GM12878 (cell line): Measurements from ENCODE around the gene NET1. TPM values are rescaled to one million over a fixed set of nuclear protein-coding genes. Genes with fewer than 3 reads are reported as not detected.

ENCODE experiments used
- ATAC-seq: fragments of 200-7000 bp; cut with Tn5 transposase; 3 replicates; pipeline ENCODE4 v1.9.1; 2020; ENCODE audit warnings: mild to moderate bottlenecking, moderate library complexity
- BruUV-seq: library from RNA; stranded (reverse); fragments of 400-500 nt; replicated peaks from 2 replicates; lab custom pipeline; 2021; lab: Mats Ljungman, UMichigan
- CTCF ChIA-PET: fragments of 300-600 bp; sonication (Branson Sonifier 250); formaldehyde crosslinking; extraction: SDS; loops from one replicate; lab custom pipeline; 2021; ENCODE audit warnings: inconsistent platforms; lab: Yijun Ruan, JAX
- POLR2A ChIA-PET: fragments of 350-600 bp; formaldehyde crosslinking; extraction: SDS; loops from one replicate; lab custom pipeline; 2021; ENCODE audit warnings: inconsistent platforms; lab: Charles Lee
- RAD21 ChIA-PET: fragments of 300-600 bp; sonication (Branson Sonifier 250); formaldehyde crosslinking; loops from one replicate; lab custom pipeline; 2023; ENCODE audit warnings: antibody characterized with exemption; ENCODE audit not compliant: unreplicated experiment; lab: Charles Lee
- SMC1A ChIA-PET: fragments of 300-600 bp; sonication (Branson Sonifier 250); formaldehyde crosslinking; loops from one replicate; lab custom pipeline; 2023; ENCODE audit not compliant: unreplicated experiment, uncharacterized antibody; lab: Charles Lee
- DNase-seq: peaks from one replicate; pipeline ENCODE4 v3.0.0-alpha.2; 2011; ENCODE audit warnings: low read depth, low spot score
- FAIRE-seq: peaks from 3 replicates; lab custom pipeline; 2011; peaks lifted over from hg19 to GRCh38; lab: Jason Lieb, UNC
- H2AFZ ChIP-seq: 2 replicates; pipeline ENCODE4 v1.6.0; 2011; ENCODE audit warnings: low read depth, low read length, control low read depth; ENCODE audit not compliant: control insufficient read depth
- H3K27ac ChIP-seq: 2 replicates; pipeline ENCODE4 v1.5.1; 2011; ENCODE audit warnings: control low read depth; ENCODE audit not compliant: control insufficient read depth, insufficient read depth
- H3K27me3 ChIP-seq, 2 experiments: replicated peaks in 1 of 2; 2 replicates each; pipeline versions ENCODE4 v1.6.0 to v1.6.1; 2011; ENCODE audit warnings: low read length in 1 of 2; ENCODE audit not compliant: control insufficient read depth in 2 of 2, insufficient read depth in 2 of 2
- H3K36me3 ChIP-seq, 2 experiments: 2 replicates each; pipeline ENCODE4 v1.5.1; 2011; ENCODE audit warnings: low read length in 1 of 2; ENCODE audit not compliant: control insufficient read depth in 2 of 2, insufficient read depth in 2 of 2
- H3K4me1 ChIP-seq: 2 replicates; pipeline ENCODE4 v1.6.1; 2011; ENCODE audit warnings: mild to moderate bottlenecking, low read length, moderate library complexity, mixed read lengths; ENCODE audit not compliant: control insufficient read depth, insufficient read depth
- H3K4me2 ChIP-seq: 2 replicates; pipeline ENCODE4 v1.6.0; 2011; ENCODE audit warnings: control low read depth; ENCODE audit not compliant: control insufficient read depth, insufficient read depth
- H3K4me3 ChIP-seq: fragments of 200-600 bp; sonication (generic); 2 replicates; pipeline ENCODE4 v1.5.1; 2016
- H3K79me2 ChIP-seq: 2 replicates; pipeline ENCODE4 v1.6.0; 2011; ENCODE audit warnings: low read length; ENCODE audit not compliant: control insufficient read depth, insufficient read depth
- H3K9ac ChIP-seq: 2 replicates; pipeline ENCODE4 v1.8.0; 2011; ENCODE audit warnings: low read length, control low read depth, mixed read lengths; ENCODE audit not compliant: control insufficient read depth, insufficient read depth
- H3K9me3 ChIP-seq: replicated peaks from 3 replicates; pipeline ENCODE4 v1.5.1; 2011; ENCODE audit warnings: mild to moderate bottlenecking, low read length; ENCODE audit not compliant: control insufficient read depth, insufficient read depth
- H4K20me1 ChIP-seq: 2 replicates; pipeline ENCODE4 v1.6.0; 2011; ENCODE audit not compliant: control insufficient read depth, insufficient read depth
- BCLAF1 ChIP-seq: fragments of 450-650 bp; IDR thresholded peaks from 2 replicates; pipeline ENCODE4 v1.6.1; 2017; ENCODE audit warnings: antibody characterized with exemption, mild to moderate bottlenecking, moderate library complexity
- BMI1 ChIP-seq: fragments of 450-650 bp; IDR thresholded peaks from 2 replicates; pipeline ENCODE4 v1.6.1; 2016; ENCODE audit warnings: mild to moderate bottlenecking, moderate library complexity, borderline replicate concordance
- CREB1 ChIP-seq: IDR thresholded peaks from 2 replicates; pipeline ENCODE4 v1.6.1; 2012; ENCODE audit warnings: low read depth, mild to moderate bottlenecking, inconsistent platforms
- DPF2 ChIP-seq: fragments of 450-650 bp; IDR thresholded peaks from 2 replicates; pipeline ENCODE4 v1.6.1; 2017; ENCODE audit warnings: mild to moderate bottlenecking
- IRF3 ChIP-seq: fragments of 450-650 bp; IDR thresholded peaks from 2 replicates; pipeline ENCODE4 v1.6.1; 2014; ENCODE audit warnings: mild to moderate bottlenecking
- MAX ChIP-seq: IDR thresholded peaks from 2 replicates; pipeline ENCODE4 v1.6.1; 2012; ENCODE audit warnings: low read depth, low read length, improper control_type of control experiment
- MXI1 ChIP-seq: fragments of 150-350 bp; IDR thresholded peaks from 2 replicates; pipeline ENCODE4 v1.6.1; 2011; ENCODE audit warnings: low read depth, mild to moderate bottlenecking, inconsistent platforms, low read length, improper control_type of control experiment
- PAX8 ChIP-seq: fragments of 450-650 bp; IDR thresholded peaks from 2 replicates; pipeline ENCODE4 v1.6.1; 2017; ENCODE audit warnings: mild to moderate bottlenecking, moderate library complexity
- PML ChIP-seq: IDR thresholded peaks from 2 replicates; pipeline ENCODE4 v1.6.1; 2012; ENCODE audit warnings: low read length, inconsistent platforms
- POLR2A ChIP-seq: IDR thresholded peaks from 2 replicates; pipeline ENCODE4 v1.6.1; 2011; ENCODE audit warnings: low read depth, mild to moderate bottlenecking, low read length
- SIX5 ChIP-seq: IDR thresholded peaks from 2 replicates; pipeline ENCODE4 v1.6.1; 2011; ENCODE audit warnings: mild to moderate bottlenecking, low read depth, low read length, moderate library complexity; ENCODE audit not compliant: severe bottlenecking
- SP1 ChIP-seq: IDR thresholded peaks from one replicate; pipeline ENCODE4 v1.6.1; 2011; ENCODE audit warnings: low read depth, low read length
- SPI1 ChIP-seq: IDR thresholded peaks from 2 replicates; pipeline ENCODE4 v1.6.1; 2011; ENCODE audit warnings: low read depth, mild to moderate bottlenecking, low read length, moderate library complexity, borderline replicate concordance; ENCODE audit not compliant: insufficient read depth
- SUPT20H ChIP-seq: IDR thresholded peaks from 2 replicates; pipeline ENCODE4 v1.6.1; 2011; ENCODE audit warnings: low read depth, mild to moderate bottlenecking, low read length, moderate library complexity, borderline replicate concordance; ENCODE audit not compliant: control insufficient read depth
- TBL1XR1 ChIP-seq: IDR thresholded peaks from 2 replicates; pipeline ENCODE4 v1.6.1; 2012; ENCODE audit warnings: low read depth, low read length, improper control_type of control experiment
- ZNF217 ChIP-seq: fragments of 450-650 bp; IDR thresholded peaks from 2 replicates; pipeline ENCODE4 v1.6.1; 2017; ENCODE audit warnings: antibody characterized with exemption, mild to moderate bottlenecking
- WGBS: methylation state at CpG from one replicate; pipeline ENCODE4 v1.1.6; 2016; ENCODE audit warnings: low lambda C conversion rate; ENCODE audit not compliant: insufficient replicate concordance, insufficient coverage; ENCODE audit errors: missing lambda C conversion rate; 5-methylcytosine and 5-hydroxymethylcytosine counted together
- in situ Hi-C: fragments of 300-500 bp; cut with MboI; formaldehyde crosslinking; loops from 9 replicates; pipeline ENCODE4 v1.14.3; 2018; ENCODE audit warnings: mixed read lengths
- intact Hi-C: fragments of 100-400 bp; cut with micrococcal nuclease; formaldehyde crosslinking; loops from one replicate; pipeline ENCODE4 v1.14.2; 2022; ENCODE audit not compliant: unreplicated experiment
- polyA plus RNA-seq, 11 experiments: library from polyadenylated mRNA; depleted of rRNA in 4 of 11; unstranded in 6 of 11; stranded (reverse) in 5 of 11; fragments of >200 nt; fragmentation: Nextera tagmentation in 4 of 11; fragmentation: Illumina TruSeq in 1 of 11; extraction: Ambion mirVana in 4 of 11; extraction: Trizol in 1 of 11; gene quantifications; 1 replicate in 1 of 11; 2 replicates in 10 of 11; pipeline versions ENCODE4 v1.2.1 to v1.2.3, GENCODE V29; 2011 to 2016; ENCODE audit warnings: inconsistent platforms in 2 of 11, missing spikeins in 2 of 11, low read depth in 1 of 11
- total RNA-seq, 4 experiments: library from RNA; depleted of rRNA in 3 of 4; stranded (reverse); fragments of >200 nt in 3 of 4; fragmentation: Illumina TruSeq in 1 of 4; extraction: Trizol in 1 of 4; gene quantifications; 2 replicates each; pipeline versions ENCODE4 v1.2.1 to v1.2.3, GENCODE V29; 2013 to 2021

NET1 gene
- total and polyA plus RNA-seq, 10 of the 15 experiments (the other 5 are each of a cell fraction or from before 2014, with no cell fraction given), result 6.5 to 22.7 (median 18.4) TPM

- intact Hi-C loops, result no loop called here
- CTCF ChIA-PET, result interaction anchor here (1.5 kb wide), 1 partner anchor 21 kb away, joined by 6 read pairs; no protein-coding TSS in a partner anchor
These were observed 448 bp upstream of the NET1 start for GRCh38 chr10:5411941-5412276.

More at GRCh38 chr10:5411941-5412276, 448 bp upstream of the NET1 start:
- FAIRE-seq (no peak), ATAC-seq (no peak), DNase-seq (no peak)
- Histone ChIP-seq H3K27me3 (peaks cover 0 to 4% of the 10 kb centered on the region in 2 experiments; a peak in 1 of 4 replicates), H4K20me1 (no peaks in the 10 kb centered on the region), H3K9me3 (peaks cover 3% of the 10 kb centered on the region; the same call in 1 of the 3 replicates), H3K9ac (peak overlapping the region; percentile 58; the same call in 1 of the 2 replicates), H3K36me3 (no peaks in the 10 kb centered on the region), H3K4me2 (peak overlapping the region; percentile 81), H3K27ac (no peak overlapping the region), H3K4me1 (no peaks in the 10 kb centered on the region), H3K4me3 (peak overlapping the region; percentile 80; the same call in 1 of the 2 replicates), H2AFZ (peak overlapping the region; percentile 97), H3K79me2 (peaks cover 13% of the 10 kb centered on the region)
- no peak for TF ChIP-seq ZNF217
- TF ChIP-seq DPF2, result no peak
- TF ChIP-seq TBL1XR1, result no peak
- no peak for TF ChIP-seq PAX8
- TF ChIP-seq CREB1, result no peak
- no peak for TF ChIP-seq SPI1
- TF ChIP-seq PML, result no peak
- TF ChIP-seq MAX, result no peak
- no peak for TF ChIP-seq BCLAF1
- TF ChIP-seq MXI1, result no peak
- TF ChIP-seq POLR2A, result no peak
- no peak for TF ChIP-seq SUPT20H
- no peak for TF ChIP-seq SIX5
- no peak for TF ChIP-seq IRF3
- no peak for TF ChIP-seq BMI1
- TF ChIP-seq SP1, result no peak
- in situ Hi-C loops, result no loop called here
- no TSS peak for BruUV-seq
- WGBS, result 9% methylated on average over 3 of the region's 3 CpGs
- RAD21 ChIA-PET, result no interaction called here
- SMC1A ChIA-PET, result interaction anchor here (0.6 to 1.3 kb wide), 2 partner anchors 15 to 28 kb away, joined by 3 to 4 read pairs; no protein-coding TSS in a partner anchor
- POLR2A ChIA-PET, result no interaction called here
